ENCODE results near the gene SERPINA9.
"Not testable (repeated sequence)": the region's sequence is repeated elsewhere in the genome, so short reads cannot be mapped to it uniquely, and the experiment has no call there.

The SERPINA9 gene

GRCh38 chr14:94485944-94486841 lies 10.2 kb upstream of the SERPINA9 start:
- peak in 1 of 2 donors; percentile 17 for DNase-seq (ENCODE audit: low read depth in 2 of 2)

- no peak for DNase-seq (ENCODE audit: low read depth in 2 of 2)
Measured at GRCh38 chr14:94484481-94484880, 8.5 kb upstream of the SERPINA9 start.

- DNase-seq (ENCODE audit: low read depth in 2 of 2) = no peak
Measured at GRCh38 chr14:94483729-94484275, 7.8 kb upstream of the SERPINA9 start.

GRCh38 chr14:94483071-94483451 lies 7.1 kb upstream of the SERPINA9 start:
- no peak for DNase-seq (ENCODE audit: low read depth in 2 of 2)

GRCh38 chr14:94482132-94483070 lies 6.4 kb upstream of the SERPINA9 start:
- DNase-seq (ENCODE audit: low read depth in 2 of 2) = not testable (repeated sequence)

- DNase-seq (ENCODE audit: low read depth in 2 of 2) = no peak
Measured at GRCh38 chr14:94481468-94482131, 5.6 kb upstream of the SERPINA9 start.

- no peak for DNase-seq (ENCODE audit: low read depth in 2 of 2)
Measured at GRCh38 chr14:94480809-94481208, 4.8 kb upstream of the SERPINA9 start.

- DNase-seq (ENCODE audit: low read depth in 2 of 2) = no peak
Measured at GRCh38 chr14:94478420-94478819, 2.4 kb upstream of the SERPINA9 start.

- DNase-seq (ENCODE audit: low read depth in 2 of 2) = no peak
Measured at GRCh38 chr14:94474581-94475031, 1.4 kb downstream of the SERPINA9 start.

GRCh38 chr14:94473666-94474410 lies 2.2 kb downstream of the SERPINA9 start:
- no peak for DNase-seq (ENCODE audit: low read depth in 2 of 2)

- DNase-seq (ENCODE audit: low read depth in 2 of 2) = no peak
Measured at GRCh38 chr14:94472842-94473241, 3.2 kb downstream of the SERPINA9 start.

GRCh38 chr14:94471045-94471444 lies 5.0 kb downstream of the SERPINA9 start:
- no peak for DNase-seq (ENCODE audit: low read depth in 2 of 2)

- no peak for DNase-seq (ENCODE audit: low read depth in 2 of 2)
Measured at GRCh38 chr14:94470311-94470710, 5.7 kb downstream of the SERPINA9 start.

- DNase-seq (ENCODE audit: low read depth in 2 of 2) = no peak
Measured at GRCh38 chr14:94469261-94469660, 6.7 kb downstream of the SERPINA9 start.

- DNase-seq (ENCODE audit: low read depth in 2 of 2) = no peak
Measured at GRCh38 chr14:94467728-94468520, 8.1 kb downstream of the SERPINA9 start.

- DNase-seq (ENCODE audit: low read depth in 2 of 2) = no peak
Measured at GRCh38 chr14:94466706-94467370, 9.2 kb downstream of the SERPINA9 start.

GRCh38 chr14:94465042-94465441 lies 11.0 kb downstream of the SERPINA9 start:
- DNase-seq (ENCODE audit: low read depth in 2 of 2) = no peak

- DNase-seq (ENCODE audit: low read depth in 2 of 2) = no peak
Measured at GRCh38 chr14:94464290-94464689, 11.7 kb downstream of the SERPINA9 start.

- DNase-seq (ENCODE audit: low read depth in 2 of 2) = no peak
Measured at GRCh38 chr14:94462763-94463572, 13.0 kb downstream of the SERPINA9 start.
